SK-N-MC (cell line): ENCODE results near the gene ALDH1A2.

Experiments used
- DNase-seq: peaks from one replicate; pipeline ENCODE4 v3.0.0-alpha.2; 2011; ENCODE audit warnings: low read depth, low spot score
- H3K27ac ChIP-seq: fragments of 200-600 bp; sonication (generic); 2 replicates; pipeline ENCODE4 v1.5.1; 2016; ENCODE audit warnings: mixed run types
- H3K36me3 ChIP-seq: fragments of 200-600 bp; sonication (generic); 2 replicates; pipeline ENCODE4 v1.6.1; 2017; ENCODE audit warnings: antibody characterized with exemption, low read length, mixed read lengths; ENCODE audit not compliant: insufficient read depth
- H3K4me3 ChIP-seq: fragments of 200-600 bp; sonication (generic); 2 replicates; pipeline ENCODE4 v1.5.1; 2016
- H3K9ac ChIP-seq: fragments of 200-600 bp; sonication (generic); 2 replicates; pipeline ENCODE4 v1.8.0; 2017; ENCODE audit warnings: mixed run types, mixed read lengths; ENCODE audit not compliant: insufficient read length
- H3K9me3 ChIP-seq: fragments of 200-600 bp; sonication (generic); 2 replicates; pipeline ENCODE4 v1.6.1; 2017; ENCODE audit warnings: low read depth, mild to moderate bottlenecking, antibody characterized with exemption, low read length, moderate library complexity, mixed read lengths
- EZH2 ChIP-seq: fragments of 200-600 bp; sonication (generic); IDR thresholded peaks from one replicate; pipeline ENCODE4 v1.6.1; 2017; ENCODE audit warnings: antibody characterized with exemption
- FOXP2 ChIP-seq: optimal IDR thresholded peaks from 2 replicates; pipeline ENCODE3; 2011; ENCODE audit warnings: mild to moderate bottlenecking, moderate library complexity; ENCODE audit not compliant: insufficient read depth; ENCODE audit errors: extremely low read length, control extremely low read depth
- POLR2AphosphoS5 ChIP-seq: IDR thresholded peaks from 2 replicates; pipeline ENCODE4 v1.6.1; 2012; ENCODE audit warnings: mild to moderate bottlenecking, low read depth, low read length, borderline replicate concordance

Gene ALDH1A2

GRCh38 chr15:58062983-58063382 lies 2.5 kb downstream of the ALDH1A2 start:
- no peaks in the 10 kb centered on the region for H3K9me3 ChIP-seq
- TF ChIP-seq POLR2AphosphoS5 (no peak), FOXP2 (no peak), EZH2 (no peak)
- H3K9ac ChIP-seq: no peak overlapping the region
- H3K36me3 ChIP-seq: no peaks in the 10 kb centered on the region
- no peak overlapping the region for H3K27ac ChIP-seq
- DNase-seq: no peak
- no peak overlapping the region for H3K4me3 ChIP-seq

GRCh38 chr15:58062175-58062574 lies 3.3 kb downstream of the ALDH1A2 start:
- no peak overlapping the region for H3K4me3 ChIP-seq
- H3K36me3 ChIP-seq: no peaks in the 10 kb centered on the region
- no peaks in the 10 kb centered on the region for H3K9me3 ChIP-seq
- no peak for TF ChIP-seq EZH2
- no peak for TF ChIP-seq FOXP2
- no peak for TF ChIP-seq POLR2AphosphoS5
- no peak for DNase-seq
- no peak overlapping the region for H3K27ac ChIP-seq
- H3K9ac ChIP-seq: no peak overlapping the region

- no peaks in the 10 kb centered on the region for H3K36me3 ChIP-seq
- no peak for DNase-seq
- H3K9me3 ChIP-seq: no peaks in the 10 kb centered on the region
Observed at GRCh38 chr15:58060575-58060974, 4.9 kb downstream of the ALDH1A2 start.

GRCh38 chr15:58058729-58059128 lies 6.8 kb downstream of the ALDH1A2 start:
- H3K9ac ChIP-seq: no peak overlapping the region
- H3K27ac ChIP-seq: no peak overlapping the region
- DNase-seq: no peak
- no peaks in the 10 kb centered on the region for H3K9me3 ChIP-seq
- TF ChIP-seq EZH2 (no peak), POLR2AphosphoS5 (no peak), FOXP2 (no peak)
- no peak overlapping the region for H3K4me3 ChIP-seq
- H3K36me3 ChIP-seq: no peaks in the 10 kb centered on the region

More at GRCh38 chr15:58060575-58060974, 4.9 kb downstream of the ALDH1A2 start:
- H3K27ac ChIP-seq: no peak overlapping the region
- no peak overlapping the region for H3K9ac ChIP-seq
- TF ChIP-seq EZH2 (no peak), POLR2AphosphoS5 (no peak), FOXP2 (no peak)
- no peak overlapping the region for H3K4me3 ChIP-seq

GRCh38 chr15:58058073-58058472 lies 7.4 kb downstream of the ALDH1A2 start:
- no peak for DNase-seq
- TF ChIP-seq FOXP2 (no peak), EZH2 (no peak), POLR2AphosphoS5 (no peak)

GRCh38 chr15:58057559-58057958 lies 8.0 kb downstream of the ALDH1A2 start:
- H3K9me3 ChIP-seq: no peaks in the 10 kb centered on the region
- no peak overlapping the region for H3K4me3 ChIP-seq
- H3K36me3 ChIP-seq: no peaks in the 10 kb centered on the region
- DNase-seq: no peak
- no peak overlapping the region for H3K9ac ChIP-seq
- no peak overlapping the region for H3K27ac ChIP-seq
- TF ChIP-seq FOXP2 (no peak), EZH2 (no peak), POLR2AphosphoS5 (no peak)

More at GRCh38 chr15:58058073-58058472, 7.4 kb downstream of the ALDH1A2 start:
- Histone ChIP-seq H3K9me3 (no peaks in the 10 kb centered on the region), H3K4me3 (no peak overlapping the region), H3K36me3 (no peaks in the 10 kb centered on the region), H3K9ac (no peak overlapping the region), H3K27ac (no peak overlapping the region)

- Histone ChIP-seq H3K36me3 (no peaks in the 10 kb centered on the region), H3K4me3 (no peak overlapping the region), H3K9me3 (no peaks in the 10 kb centered on the region), H3K9ac (no peak overlapping the region), H3K27ac (no peak overlapping the region)
- TF ChIP-seq POLR2AphosphoS5 (no peak), EZH2 (no peak), FOXP2 (no peak)
- no peak for DNase-seq
Observed at GRCh38 chr15:58056015-58056414, 9.5 kb downstream of the ALDH1A2 start.

- H3K9me3 ChIP-seq: no peaks in the 10 kb centered on the region
- TF ChIP-seq POLR2AphosphoS5: no peak
- no peak for TF ChIP-seq EZH2
- no peak for TF ChIP-seq FOXP2
- no peak overlapping the region for H3K9ac ChIP-seq
- H3K27ac ChIP-seq: no peak overlapping the region
- DNase-seq: no peak
- no peaks in the 10 kb centered on the region for H3K36me3 ChIP-seq
- no peak overlapping the region for H3K4me3 ChIP-seq
Observed at GRCh38 chr15:58053315-58054153, 12.0 kb downstream of the ALDH1A2 start.
